ENCODE data around the gene NME4. TPM values are rescaled to one million over a fixed set of nuclear protein-coding genes. Genes with fewer than 3 reads are reported as not detected.

NME4 gene
- polyA plus RNA-seq, 1 of the 3 experiments (the other 2 are of a cell fraction) = 509 TPM

DNA sequence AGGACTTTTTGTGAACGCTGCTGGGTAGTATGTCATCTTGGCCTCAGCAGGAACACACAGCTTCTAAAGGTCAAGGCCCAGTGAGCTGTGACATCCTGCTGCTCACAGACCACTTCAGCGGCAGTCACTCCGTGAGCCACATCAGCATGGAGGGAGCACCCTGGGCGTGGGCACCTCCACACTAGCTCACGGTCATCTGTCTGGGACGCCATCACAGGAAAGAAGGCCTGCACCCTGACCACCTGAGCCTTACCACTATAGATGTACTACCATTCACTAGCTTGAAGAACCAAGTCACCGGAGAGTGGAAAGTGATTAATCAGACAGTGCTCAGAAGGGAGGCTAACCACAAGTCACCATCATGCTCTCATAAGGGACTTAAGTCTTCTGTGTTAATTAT, 47.8 kb upstream of the NME4 start:
- Histone ChIP-seq H3K79me2 (ENCODE audit: insufficient read depth) (peaks cover 72% of the 10 kb centered on the region), H3K4me1 (ENCODE audit: control insufficient read depth in 1 of 2, insufficient read depth in 2 of 2, low read depth in 1 of 2, low read length in 1 of 2) (peaks cover 4 to 9% of the 10 kb centered on the region in 2 experiments; a peak in 2 of 4 replicates), H3K9me2 (no peaks in the 10 kb centered on the region), H3K27ac (ENCODE audit: low read depth in 2 of 2, low read length in 1 of 2) (no peak overlapping the region), H4K20me1 (ENCODE audit: insufficient read depth) (peaks cover 65% of the 10 kb centered on the region), H3F3A (replicated peaks; ENCODE audit: insufficient read depth) (no peaks in the 10 kb centered on the region), H3K4me2 (no peak overlapping the region), H2AFZ (ENCODE audit: low read depth) (no peak overlapping the region), H3K4me3 (ENCODE audit: low read depth in 2 of 2, low read length in 1 of 2) (no peak overlapping the region), H3K9ac (no peak overlapping the region), H3K9me3 (no peaks in the 10 kb centered on the region), H3K27me3 (ENCODE audit: insufficient read depth) (no peaks in the 10 kb centered on the region), H3K36me3 (replicated peaks in 1 of 2; ENCODE audit: control insufficient read depth in 1 of 2, insufficient read depth in 2 of 2, low read length in 1 of 2) (peaks cover 15 to 22% of the 10 kb centered on the region in 2 experiments)
- TF ChIP-seq MXI1 (IDR thresholded peaks at IDR 0.05; ENCODE audit: low read depth, low read length) = no peak
- TF ChIP-seq TEAD4 (IDR thresholded peaks at IDR 0.05; ENCODE audit: borderline replicate concordance, insufficient read depth) = no peak
- TF ChIP-seq ELF1 (IDR thresholded peaks at IDR 0.05) = no peak
- no peak for TF ChIP-seq MEF2A (IDR thresholded peaks at IDR 0.05; ENCODE audit: borderline replicate concordance, low read depth)
- TF ChIP-seq YY1 (IDR thresholded peaks at IDR 0.05; ENCODE audit: low read depth) = no peak
- DNase-seq = no peak
- ChIA-PET CTCF (interaction anchor here (1.0 to 4.4 kb wide), 4 partner anchors 13 to 284 kb away, joined by 4 to 22 read pairs (median 6); no protein-coding TSS in a partner anchor), POLR2A (interaction anchor here (1.2 kb wide), 1 partner anchor 121 kb away, joined by 4 read pairs; no protein-coding TSS in a partner anchor)
- WGBS (ENCODE audit: low lambda C conversion rate) = 92% methylated on average over 2 of the region's 7 CpGs

- CTCF ChIA-PET = interaction anchor here (1.0 to 4.4 kb wide), 5 partner anchors 12 to 245 kb away, joined by 4 to 22 read pairs (median 5); partner anchors contain the start of gene FAM234A
Observed at GRCh38 chr16:350203-350602, 46.8 kb upstream of the NME4 start.

More at GRCh38 chr16:350203-350602, 46.8 kb upstream of the NME4 start:
- Histone ChIP-seq H3K9me2 (no peaks in the 10 kb centered on the region), H3K4me1 (ENCODE audit: control insufficient read depth in 1 of 2, insufficient read depth in 2 of 2, low read depth in 1 of 2, low read length in 1 of 2) (peaks cover 4 to 9% of the 10 kb centered on the region in 2 experiments; a peak in 2 of 4 replicates), H4K20me1 (ENCODE audit: insufficient read depth) (peaks cover 57% of the 10 kb centered on the region), H3K9me3 (no peaks in the 10 kb centered on the region), H3K9ac (no peak overlapping the region), H3K27me3 (ENCODE audit: insufficient read depth) (no peaks in the 10 kb centered on the region), H3K36me3 (replicated peaks in 1 of 2; ENCODE audit: control insufficient read depth in 1 of 2, insufficient read depth in 2 of 2, low read length in 1 of 2) (peaks cover 15 to 19% of the 10 kb centered on the region in 2 experiments), H3K79me2 (ENCODE audit: insufficient read depth) (peaks cover 62% of the 10 kb centered on the region), H2AFZ (ENCODE audit: low read depth) (no peak overlapping the region), H3K27ac (ENCODE audit: low read depth in 2 of 2, low read length in 1 of 2) (no peak overlapping the region), H3K4me3 (ENCODE audit: low read depth in 2 of 2, low read length in 1 of 2) (no peak overlapping the region), H3K4me2 (no peak overlapping the region), H3F3A (replicated peaks; ENCODE audit: insufficient read depth) (no peaks in the 10 kb centered on the region)
- DNase-seq = no peak
- TF ChIP-seq PBX3 (IDR thresholded peaks at IDR 0.05) (no peak), YY1 (IDR thresholded peaks at IDR 0.05; ENCODE audit: low read depth) (no peak), FOXM1 (IDR thresholded peaks at IDR 0.05; ENCODE audit: low read depth) (no peak), TAF1 (IDR thresholded peaks at IDR 0.05; ENCODE audit: borderline replicate concordance, low read depth, low read length) (no peak), EP300 (IDR thresholded peaks at IDR 0.05; ENCODE audit: borderline replicate concordance in 1 of 2, low read depth in 1 of 2, low read length in 1 of 2) (no peak), FOSL2 (IDR thresholded peaks at IDR 0.05; ENCODE audit: borderline replicate concordance, low read depth) (no peak), ELF1 (IDR thresholded peaks at IDR 0.05) (no peak), POLR2AphosphoS5 (IDR thresholded peaks at IDR 0.05; ENCODE audit: low read depth, low read length) (no peak), EZH2phosphoT487 (IDR thresholded peaks at IDR 0.05; ENCODE audit: borderline replicate concordance, low read depth) (no peak), CTCF (IDR thresholded peaks at IDR 0.05) (no peak)
- TF ChIP-seq, protein P1, sequence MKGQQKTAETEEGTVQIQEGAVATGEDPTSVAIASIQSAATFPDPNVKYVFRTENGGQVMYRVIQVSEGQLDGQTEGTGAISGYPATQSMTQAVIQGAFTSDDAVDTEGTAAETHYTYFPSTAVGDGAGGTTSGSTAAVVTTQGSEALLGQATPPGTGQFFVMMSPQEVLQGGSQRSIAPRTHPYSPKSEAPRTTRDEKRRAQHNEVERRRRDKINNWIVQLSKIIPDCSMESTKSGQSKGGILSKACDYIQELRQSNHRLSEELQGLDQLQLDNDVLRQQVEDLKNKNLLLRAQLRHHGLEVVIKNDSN (IDR thresholded peaks at IDR 0.05; ENCODE audit: borderline replicate concordance, low read depth) = no peak
- TF ChIP-seq, protein P2, sequence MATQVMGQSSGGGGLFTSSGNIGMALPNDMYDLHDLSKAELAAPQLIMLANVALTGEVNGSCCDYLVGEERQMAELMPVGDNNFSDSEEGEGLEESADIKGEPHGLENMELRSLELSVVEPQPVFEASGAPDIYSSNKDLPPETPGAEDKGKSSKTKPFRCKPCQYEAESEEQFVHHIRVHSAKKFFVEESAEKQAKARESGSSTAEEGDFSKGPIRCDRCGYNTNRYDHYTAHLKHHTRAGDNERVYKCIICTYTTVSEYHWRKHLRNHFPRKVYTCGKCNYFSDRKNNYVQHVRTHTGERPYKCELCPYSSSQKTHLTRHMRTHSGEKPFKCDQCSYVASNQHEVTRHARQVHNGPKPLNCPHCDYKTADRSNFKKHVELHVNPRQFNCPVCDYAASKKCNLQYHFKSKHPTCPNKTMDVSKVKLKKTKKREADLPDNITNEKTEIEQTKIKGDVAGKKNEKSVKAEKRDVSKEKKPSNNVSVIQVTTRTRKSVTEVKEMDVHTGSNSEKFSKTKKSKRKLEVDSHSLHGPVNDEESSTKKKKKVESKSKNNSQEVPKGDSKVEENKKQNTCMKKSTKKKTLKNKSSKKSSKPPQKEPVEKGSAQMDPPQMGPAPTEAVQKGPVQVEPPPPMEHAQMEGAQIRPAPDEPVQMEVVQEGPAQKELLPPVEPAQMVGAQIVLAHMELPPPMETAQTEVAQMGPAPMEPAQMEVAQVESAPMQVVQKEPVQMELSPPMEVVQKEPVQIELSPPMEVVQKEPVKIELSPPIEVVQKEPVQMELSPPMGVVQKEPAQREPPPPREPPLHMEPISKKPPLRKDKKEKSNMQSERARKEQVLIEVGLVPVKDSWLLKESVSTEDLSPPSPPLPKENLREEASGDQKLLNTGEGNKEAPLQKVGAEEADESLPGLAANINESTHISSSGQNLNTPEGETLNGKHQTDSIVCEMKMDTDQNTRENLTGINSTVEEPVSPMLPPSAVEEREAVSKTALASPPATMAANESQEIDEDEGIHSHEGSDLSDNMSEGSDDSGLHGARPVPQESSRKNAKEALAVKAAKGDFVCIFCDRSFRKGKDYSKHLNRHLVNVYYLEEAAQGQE (IDR thresholded peaks at IDR 0.05; ENCODE audit: low read depth, low read length) = no peak
- 88% methylated on average over 8 of the region's 8 CpGs for WGBS (ENCODE audit: low lambda C conversion rate)
- POLR2A ChIA-PET = no interaction called here
